H1 (cell line): ENCODE results near the gene CEACAM16.

ENCODE experiments used
- CTCF ChIP-seq, 3 experiments: IDR thresholded peaks; 1 replicate in 2 of 3; 2 replicates in 1 of 3; pipeline versions ENCODE4 v1.5.1 to v1.6.1; 2011; ENCODE audit warnings: low read length in 3 of 3, mild to moderate bottlenecking in 3 of 3, inconsistent platforms in 2 of 3, low read depth in 1 of 3, moderate library complexity in 1 of 3; ENCODE audit not compliant: insufficient read depth in 1 of 3; ENCODE audit errors: control extremely low read depth in 1 of 3
- POLR2AphosphoS5 ChIP-seq: IDR thresholded peaks from 2 replicates; pipeline ENCODE4 v1.6.1; 2011; ENCODE audit warnings: low read depth, low read length
- ZNF274 ChIP-seq: IDR thresholded peaks from 2 replicates; pipeline ENCODE4 v1.7.0; 2012; ENCODE audit warnings: low read length, borderline replicate concordance; ENCODE audit errors: extremely low read depth
- TF ChIP-seq, protein P1 (sequence below): IDR thresholded peaks from 2 replicates; pipeline ENCODE4 v1.6.1; 2012; ENCODE audit warnings: inconsistent platforms

DNA sequence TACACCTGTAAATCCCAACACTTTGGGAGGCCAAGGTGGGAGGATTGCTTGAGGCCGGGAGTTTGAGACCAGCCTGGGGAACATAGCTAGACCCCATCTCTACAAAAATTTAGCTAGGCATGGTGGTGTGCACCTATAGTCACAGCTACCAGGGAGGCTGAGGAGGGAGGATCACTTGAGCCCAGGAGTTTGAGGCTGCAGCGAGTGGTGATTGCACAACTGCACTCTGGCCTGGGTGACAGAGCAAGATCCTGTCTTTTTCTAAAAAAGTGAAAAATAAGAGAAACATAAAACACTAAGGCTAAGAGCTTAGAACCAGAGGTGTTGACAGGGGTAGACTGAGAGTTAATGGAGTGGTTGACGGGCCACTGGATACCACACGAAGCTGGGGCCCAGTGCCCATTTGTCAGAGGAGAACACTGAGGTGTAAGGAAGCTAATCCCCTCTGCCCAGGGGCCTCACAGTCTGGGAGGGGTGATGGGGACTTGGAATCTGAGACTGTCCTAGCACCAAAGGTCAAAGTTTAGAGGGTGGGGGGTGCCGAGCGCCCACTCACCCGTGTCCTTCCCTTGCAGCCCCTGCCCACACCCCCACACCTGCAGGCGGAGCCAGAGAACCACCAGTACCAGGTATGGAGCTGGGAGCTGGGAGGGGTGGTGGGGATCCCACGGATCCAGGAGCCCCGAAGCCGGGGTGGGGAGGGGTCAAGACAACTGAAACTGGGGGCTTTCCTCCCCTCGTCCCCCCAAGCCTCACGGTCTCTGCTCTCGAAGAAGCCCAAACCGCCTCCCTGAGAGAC lies 16.8 kb upstream of the CEACAM16 start:
- TF ChIP-seq POLR2AphosphoS5 = no peak
- no peak for TF ChIP-seq ZNF274
- TF ChIP-seq CTCF (IDR thresholded peaks at IDR 0.05; ENCODE audit: control extremely low read depth in 1 of 3, insufficient read depth in 1 of 3, low read depth in 1 of 3, low read length in 3 of 3) = no peak
- TF ChIP-seq, protein P1, sequence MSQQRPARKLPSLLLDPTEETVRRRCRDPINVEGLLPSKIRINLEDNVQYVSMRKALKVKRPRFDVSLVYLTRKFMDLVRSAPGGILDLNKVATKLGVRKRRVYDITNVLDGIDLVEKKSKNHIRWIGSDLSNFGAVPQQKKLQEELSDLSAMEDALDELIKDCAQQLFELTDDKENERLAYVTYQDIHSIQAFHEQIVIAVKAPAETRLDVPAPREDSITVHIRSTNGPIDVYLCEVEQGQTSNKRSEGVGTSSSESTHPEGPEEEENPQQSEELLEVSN = no peak
